HUES6 (cell line): ENCODE results near the gene CADPS.

ENCODE experiments used
- H3K27ac ChIP-seq: 2 replicates; pipeline ENCODE4 v1.7.0; 2013; ENCODE audit warnings: low read depth, mild to moderate bottlenecking, low read length, inconsistent platforms
- H3K27me3 ChIP-seq: 2 replicates; pipeline ENCODE4 v1.6.1; 2013; ENCODE audit warnings: low read length; ENCODE audit not compliant: control insufficient read depth, insufficient read depth
- H3K36me3 ChIP-seq: 2 replicates; pipeline ENCODE4 v1.6.1; 2013; ENCODE audit warnings: low read length; ENCODE audit not compliant: control insufficient read depth, insufficient read depth
- H3K4me1 ChIP-seq: 2 replicates; pipeline ENCODE4 v1.6.1; 2013; ENCODE audit warnings: low read length; ENCODE audit not compliant: control insufficient read depth, insufficient read depth
- H3K4me3 ChIP-seq: 2 replicates; pipeline ENCODE4 v1.5.1; 2013; ENCODE audit warnings: low read depth, low read length
- H3K9ac ChIP-seq: one replicate; pipeline ENCODE4 v1.6.1; 2013; ENCODE audit warnings: mild to moderate bottlenecking, low read length
- H3K9me3 ChIP-seq: 2 replicates; pipeline ENCODE4 v1.6.1; 2013; ENCODE audit warnings: low read depth, low read length; ENCODE audit not compliant: control insufficient read depth, insufficient read depth

CADPS gene

GRCh38 chr3:62636235-62636826 is 238.9 kb downstream of the CADPS start:
- no peaks in the 10 kb centered on the region for H3K36me3 ChIP-seq
- H3K27me3 ChIP-seq = no peaks in the 10 kb centered on the region

GRCh38 chr3:62632510-62633294 is 242.5 kb downstream of the CADPS start:
- Histone ChIP-seq H3K9me3 (no peaks in the 10 kb centered on the region), H3K36me3 (no peaks in the 10 kb centered on the region), H3K27ac (no peak overlapping the region), H3K4me3 (no peak overlapping the region), H3K9ac (no peak overlapping the region), H3K27me3 (no peaks in the 10 kb centered on the region), H3K4me1 (no peaks in the 10 kb centered on the region)

More at GRCh38 chr3:62636235-62636826, 238.9 kb downstream of the CADPS start:
- no peaks in the 10 kb centered on the region; the same call in 1 of the 2 replicates for H3K4me1 ChIP-seq
- no peak overlapping the region for H3K4me3 ChIP-seq
- no peak overlapping the region for H3K9ac ChIP-seq
- H3K27ac ChIP-seq = no peak overlapping the region
- H3K9me3 ChIP-seq = no peaks in the 10 kb centered on the region

GRCh38 chr3:62631488-62631887 is 243.7 kb downstream of the CADPS start:
- Histone ChIP-seq H3K9me3 (no peaks in the 10 kb centered on the region), H3K4me1 (no peaks in the 10 kb centered on the region), H3K36me3 (no peaks in the 10 kb centered on the region), H3K27ac (no peak overlapping the region), H3K9ac (no peak overlapping the region), H3K4me3 (no peak overlapping the region), H3K27me3 (no peaks in the 10 kb centered on the region)

- no peak overlapping the region for H3K9ac ChIP-seq
- no peaks in the 10 kb centered on the region for H3K4me1 ChIP-seq
- H3K27me3 ChIP-seq = no peaks in the 10 kb centered on the region
- H3K27ac ChIP-seq = no peak overlapping the region
- no peaks in the 10 kb centered on the region for H3K9me3 ChIP-seq
- H3K4me3 ChIP-seq = no peak overlapping the region
- no peaks in the 10 kb centered on the region for H3K36me3 ChIP-seq
Observed at GRCh38 chr3:62630664-62631063, 244.6 kb downstream of the CADPS start.

DNA sequence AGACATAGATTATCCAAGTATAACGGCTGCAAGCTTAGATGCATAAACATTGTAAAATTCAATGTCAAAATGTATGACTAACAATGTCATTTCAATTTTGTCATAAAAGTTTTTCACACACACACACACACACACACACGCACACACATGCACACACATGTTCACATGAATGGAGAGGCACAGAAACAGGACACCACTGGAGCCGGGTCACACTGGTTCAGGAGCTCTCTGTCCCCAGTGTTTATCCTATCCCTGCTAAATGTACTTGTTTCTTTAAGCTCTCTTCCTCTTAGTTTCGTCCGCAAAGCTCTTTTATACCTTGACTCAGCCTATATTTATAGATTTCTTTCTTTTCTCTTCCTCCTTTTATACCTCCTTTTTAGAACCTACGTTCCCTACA is 249.9 kb downstream of the CADPS start:
- Histone ChIP-seq H3K4me1 (no peaks in the 10 kb centered on the region), H3K9me3 (no peaks in the 10 kb centered on the region), H3K27me3 (no peaks in the 10 kb centered on the region), H3K27ac (no peak overlapping the region), H3K4me3 (no peak overlapping the region), H3K9ac (no peak overlapping the region), H3K36me3 (no peaks in the 10 kb centered on the region)

DNA sequence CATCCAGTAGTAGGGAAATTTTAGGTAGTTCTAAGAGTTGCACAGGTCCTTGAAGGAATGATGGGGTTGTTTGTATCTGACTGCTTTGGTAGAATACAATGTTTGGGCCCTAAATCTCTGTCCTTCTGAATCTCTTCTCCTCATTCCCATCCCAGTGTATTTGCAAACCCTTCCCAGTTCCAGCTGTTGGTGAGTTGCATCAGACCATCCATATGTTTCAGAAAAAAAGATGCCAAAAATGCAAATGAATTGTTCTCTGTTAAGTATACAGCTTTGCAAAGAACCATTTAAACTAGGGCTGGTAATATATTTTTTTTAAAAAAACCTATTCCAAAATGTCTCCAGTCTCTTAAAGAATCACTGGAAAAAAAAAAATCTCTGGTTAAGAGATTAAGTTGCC is 251.0 kb downstream of the CADPS start:
- no peaks in the 10 kb centered on the region for H3K27me3 ChIP-seq
- H3K9me3 ChIP-seq = no peaks in the 10 kb centered on the region
- H3K36me3 ChIP-seq = no peaks in the 10 kb centered on the region
- H3K9ac ChIP-seq = no peak overlapping the region
- H3K27ac ChIP-seq = no peak overlapping the region
- no peaks in the 10 kb centered on the region for H3K4me1 ChIP-seq
- H3K4me3 ChIP-seq = no peak overlapping the region

DNA sequence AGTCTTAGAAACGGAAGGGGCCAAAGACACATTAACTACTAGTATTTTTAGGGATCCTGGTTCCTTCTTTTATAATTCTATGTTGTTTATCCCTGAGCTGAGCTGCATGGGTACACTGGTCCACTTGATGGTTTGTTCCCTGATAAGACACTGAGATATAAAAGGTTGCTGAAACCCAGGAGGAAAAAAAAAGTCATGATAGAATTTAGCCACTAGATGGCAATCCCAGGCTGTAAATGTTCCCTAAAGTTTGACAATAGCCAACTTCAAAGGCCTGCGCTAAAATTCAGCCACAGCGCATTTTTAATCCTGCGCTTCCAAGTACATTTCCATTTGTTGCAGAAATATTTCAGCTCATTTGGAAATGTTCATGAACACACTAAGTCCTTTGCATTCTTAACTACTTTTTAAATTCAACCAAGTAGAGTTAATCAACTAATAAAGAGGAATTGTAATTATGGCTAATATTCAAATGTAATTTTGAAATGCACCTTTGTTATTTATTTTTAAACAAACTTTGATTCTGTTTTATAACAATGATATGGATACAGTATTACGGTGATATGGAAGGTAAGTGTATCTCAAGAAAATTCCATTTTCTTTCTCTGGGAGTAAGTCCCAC is 252.6 kb downstream of the CADPS start:
- no peaks in the 10 kb centered on the region for H3K36me3 ChIP-seq
- H3K4me1 ChIP-seq = no peaks in the 10 kb centered on the region
- no peaks in the 10 kb centered on the region for H3K27me3 ChIP-seq
- no peak overlapping the region for H3K9ac ChIP-seq
- H3K27ac ChIP-seq = no peak overlapping the region
- H3K4me3 ChIP-seq = no peak overlapping the region
- no peaks in the 10 kb centered on the region for H3K9me3 ChIP-seq

- no peaks in the 10 kb centered on the region for H3K36me3 ChIP-seq
- H3K9me3 ChIP-seq = no peaks in the 10 kb centered on the region
- H3K27me3 ChIP-seq = no peaks in the 10 kb centered on the region
- no peak overlapping the region for H3K9ac ChIP-seq
- no peak overlapping the region for H3K4me3 ChIP-seq
- H3K4me1 ChIP-seq = no peaks in the 10 kb centered on the region
- no peak overlapping the region for H3K27ac ChIP-seq
Observed at GRCh38 chr3:62621925-62622324, 253.3 kb downstream of the CADPS start.

GRCh38 chr3:62621176-62621575 is 254.0 kb downstream of the CADPS start:
- Histone ChIP-seq H3K4me1 (no peaks in the 10 kb centered on the region), H3K4me3 (no peak overlapping the region), H3K27me3 (no peaks in the 10 kb centered on the region), H3K27ac (no peak overlapping the region), H3K9ac (no peak overlapping the region), H3K9me3 (no peaks in the 10 kb centered on the region), H3K36me3 (no peaks in the 10 kb centered on the region)

- no peak overlapping the region for H3K27ac ChIP-seq
- no peaks in the 10 kb centered on the region for H3K4me1 ChIP-seq
- H3K27me3 ChIP-seq = no peaks in the 10 kb centered on the region
- H3K36me3 ChIP-seq = no peaks in the 10 kb centered on the region
- no peak overlapping the region for H3K9ac ChIP-seq
- no peaks in the 10 kb centered on the region for H3K9me3 ChIP-seq
- H3K4me3 ChIP-seq = no peak overlapping the region
Observed at GRCh38 chr3:62615258-62615849, 259.9 kb downstream of the CADPS start.

DNA sequence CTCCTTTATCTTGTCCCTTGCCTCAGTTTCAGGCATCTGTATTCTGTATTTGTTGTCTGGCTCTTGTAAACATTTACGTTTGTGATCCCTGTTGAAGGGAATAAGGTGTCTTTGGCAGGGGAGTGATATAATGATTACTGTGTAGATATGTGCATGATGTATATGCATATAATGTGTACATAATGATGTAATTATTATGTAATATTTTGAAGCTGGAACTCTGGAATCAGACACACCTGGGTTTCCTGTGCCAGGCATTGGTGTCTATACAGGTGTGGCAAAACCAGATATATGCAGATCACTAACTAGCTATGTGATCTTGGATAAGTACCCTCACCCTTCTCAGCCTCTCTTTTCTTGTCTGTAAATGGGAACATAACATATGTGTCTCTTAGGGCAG is 260.7 kb downstream of the CADPS start:
- Histone ChIP-seq H3K27me3 (no peaks in the 10 kb centered on the region), H3K36me3 (no peaks in the 10 kb centered on the region), H3K4me3 (no peak overlapping the region), H3K27ac (no peak overlapping the region), H3K4me1 (no peaks in the 10 kb centered on the region), H3K9me3 (no peaks in the 10 kb centered on the region), H3K9ac (no peak overlapping the region)
